IPS-NIHi11 (cell line): Measurements from ENCODE around the gene TMEM98.
"Not testable (repeated sequence)": the region's sequence is repeated elsewhere in the genome, so short reads cannot be mapped to it uniquely, and the experiment has no call there.

ENCODE experiments used
- DNase-seq: peaks from one replicate; pipeline ENCODE4 v3.0.0; 2012; ENCODE audit warnings: mixed read lengths, low spot score

TMEM98 gene

GRCh38 chr17:32985050-32985756 is 57.2 kb downstream of the TMEM98 start:
- DNase-seq = no peak

GRCh38 chr17:32987453-32987805 is 59.5 kb downstream of the TMEM98 start:
- DNase-seq = not testable (repeated sequence)

- DNase-seq = not testable (repeated sequence)
These were observed 59.9 kb downstream of the TMEM98 start for GRCh38 chr17:32987868-32988267.

GRCh38 chr17:32988481-32989101 is 60.6 kb downstream of the TMEM98 start:
- no peak for DNase-seq

GRCh38 chr17:32992321-32993033 is 64.5 kb downstream of the TMEM98 start:
- DNase-seq = no peak

- DNase-seq = no peak
These were observed 66.0 kb downstream of the TMEM98 start for GRCh38 chr17:32993977-32994376.
